Tongue (tissue), 2 donors: ENCODE measurements around the gene ATL2. TPM values are rescaled to one million over a fixed set of nuclear protein-coding genes. Genes with fewer than 3 reads are reported as not detected.
A peak's percentile ranks its signal among the peaks of the same experiment; 100 is the strongest.
"Not testable (repeated sequence)": the region's sequence is repeated elsewhere in the genome, so short reads cannot be mapped to it uniquely, and the experiment has no call there.

ENCODE experiments used
- DNase-seq: peaks from one replicate; pipeline ENCODE4 v3.0.0-alpha.2; 2015
- total RNA-seq: library from RNA; depleted of rRNA; stranded (reverse); fragments of >200 nt; gene quantifications from one replicate; pipeline ENCODE4 v1.2.3, GENCODE V29; 2014

The ATL2 gene
- total RNA-seq = 183 TPM

DNA sequence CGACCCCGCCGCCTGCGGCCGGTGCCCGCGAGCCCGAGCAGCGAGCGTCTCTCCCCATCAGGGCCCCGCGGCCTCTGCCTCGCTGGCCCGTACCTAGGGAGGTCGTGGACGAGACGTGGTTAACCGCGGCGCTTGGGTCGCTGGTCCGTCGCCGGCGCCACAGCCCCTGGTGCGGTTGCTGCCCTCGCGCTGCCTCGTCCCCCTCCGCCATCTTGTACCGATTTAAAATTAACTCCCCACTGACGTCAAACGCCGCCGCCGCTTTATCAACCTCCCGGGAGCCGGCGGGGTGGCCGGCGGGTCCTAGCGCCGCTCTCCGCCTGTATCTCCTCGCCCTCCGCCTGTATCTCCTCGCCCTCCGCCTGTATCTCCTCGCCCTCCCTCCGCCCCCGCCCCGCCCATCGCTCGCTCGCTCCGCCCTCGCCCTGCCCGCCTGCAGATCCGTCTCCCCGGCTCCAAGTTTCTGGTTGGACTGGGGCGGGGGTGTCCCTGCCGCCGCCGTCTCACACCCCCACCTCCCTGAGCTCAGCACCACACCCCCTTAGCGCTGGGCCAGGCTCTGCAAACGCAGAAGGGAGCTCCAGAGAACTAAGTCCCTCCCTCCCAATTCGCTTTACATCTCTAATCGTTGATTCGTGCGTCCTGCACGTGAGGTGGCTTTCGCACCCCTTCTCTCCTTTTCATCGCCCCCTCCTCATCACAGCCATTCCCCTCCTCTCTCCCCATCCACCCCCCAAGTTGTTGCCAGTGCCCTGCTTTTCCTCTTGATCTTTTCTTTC is at the start of gene ATL2:
Gene ATL2 (minus strand): TSS at position 224 of the 779 bp plus-strand sequence. CDS start 13 bp downstream, at position 211.
- peak; percentile 98 for DNase-seq

DNA sequence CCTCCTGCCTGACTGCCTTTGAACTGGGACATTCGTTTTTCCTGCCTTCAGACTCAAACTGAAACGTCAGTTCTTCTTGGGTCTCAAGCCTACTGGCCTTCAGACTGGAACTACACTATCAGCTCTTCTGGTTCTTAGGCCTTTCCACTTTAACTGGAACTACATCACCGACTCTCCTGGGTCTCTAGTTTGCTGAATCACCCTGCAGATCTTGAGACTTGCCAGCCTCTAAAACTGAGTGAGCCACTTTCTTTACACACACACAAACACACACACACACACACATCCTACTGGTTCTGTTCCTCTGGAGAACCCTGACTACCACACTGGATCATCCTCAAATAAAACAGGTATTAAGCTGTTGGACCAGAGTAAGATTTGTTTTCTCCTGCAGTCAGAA is 46.7 kb upstream of the ATL2 start:
- DNase-seq = no peak

DNA sequence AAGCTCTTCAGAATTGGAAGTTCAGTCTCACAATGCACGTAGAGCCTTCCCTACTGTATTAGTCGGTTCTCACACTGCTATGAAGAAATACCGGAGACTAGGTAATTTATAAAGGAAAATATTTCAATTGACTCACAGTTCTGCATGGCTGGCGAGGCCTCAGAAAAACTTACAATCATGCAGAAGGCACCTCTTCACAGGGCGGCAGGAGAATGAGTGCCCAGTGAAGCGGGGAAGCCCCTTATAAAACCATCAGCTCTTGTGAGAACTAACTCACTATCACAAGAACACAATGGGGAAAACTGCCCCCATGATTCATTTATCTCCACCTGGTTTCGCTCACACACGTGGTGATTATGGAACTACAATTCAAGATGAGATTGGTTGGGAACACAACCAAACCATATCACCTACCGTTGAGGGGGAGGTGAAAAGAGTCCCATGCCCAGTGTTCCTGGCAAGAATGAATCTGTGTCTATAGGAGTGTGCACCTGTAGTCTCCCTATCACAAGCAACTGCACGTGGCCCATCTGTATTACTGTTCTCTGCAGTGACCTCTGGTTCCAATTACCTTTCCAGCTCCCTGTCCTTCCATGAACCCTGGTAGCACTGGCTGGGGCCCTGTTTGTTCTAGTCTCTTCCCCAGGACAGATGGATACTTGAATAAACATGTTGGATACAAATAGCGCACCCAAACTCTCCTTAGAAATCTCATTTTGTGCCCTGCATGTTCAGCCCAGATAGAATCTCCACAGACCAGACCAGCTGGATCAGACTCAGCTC is 44.4 kb upstream of the ATL2 start:
- no peak for DNase-seq

DNA sequence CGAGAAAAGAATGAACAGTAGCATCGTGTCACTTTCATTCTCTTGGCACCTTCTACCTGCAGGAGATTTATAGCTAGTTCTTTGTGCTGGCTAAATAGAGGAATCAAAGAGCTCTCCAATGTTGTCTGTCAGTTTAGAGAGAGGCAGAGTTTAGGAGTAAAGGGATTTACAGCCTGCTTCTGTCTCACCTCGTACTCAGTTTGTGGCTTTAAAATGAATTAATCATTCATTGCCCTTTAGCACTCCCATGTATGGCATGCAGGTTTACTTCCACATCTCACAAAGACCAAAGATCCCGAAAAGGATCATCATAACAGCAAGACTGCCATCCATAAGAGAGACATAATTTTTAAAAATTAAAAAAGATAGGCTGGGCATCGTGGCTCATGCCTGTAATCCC is 42.4 kb upstream of the ATL2 start:
- DNase-seq = no peak

DNA sequence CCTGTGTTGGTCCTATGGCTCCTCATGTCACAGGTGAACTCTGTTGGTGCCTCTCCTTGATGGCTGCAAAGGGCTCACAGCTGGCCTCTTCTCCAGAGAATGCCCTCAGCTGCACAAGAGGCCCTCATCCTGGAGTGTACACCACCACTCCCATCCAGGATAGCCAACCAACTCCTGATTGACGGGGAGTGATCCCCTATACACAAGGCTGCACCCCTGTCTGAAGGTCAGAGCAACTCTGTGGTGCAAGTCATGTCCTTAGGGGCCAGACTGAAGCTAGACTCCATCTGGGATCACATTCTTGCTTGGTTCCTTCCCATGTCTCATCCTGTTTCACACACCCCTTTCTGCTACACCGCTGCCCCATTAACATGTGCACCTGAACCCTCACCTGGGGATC is 41.7 kb upstream of the ATL2 start:
- DNase-seq = no peak

DNA sequence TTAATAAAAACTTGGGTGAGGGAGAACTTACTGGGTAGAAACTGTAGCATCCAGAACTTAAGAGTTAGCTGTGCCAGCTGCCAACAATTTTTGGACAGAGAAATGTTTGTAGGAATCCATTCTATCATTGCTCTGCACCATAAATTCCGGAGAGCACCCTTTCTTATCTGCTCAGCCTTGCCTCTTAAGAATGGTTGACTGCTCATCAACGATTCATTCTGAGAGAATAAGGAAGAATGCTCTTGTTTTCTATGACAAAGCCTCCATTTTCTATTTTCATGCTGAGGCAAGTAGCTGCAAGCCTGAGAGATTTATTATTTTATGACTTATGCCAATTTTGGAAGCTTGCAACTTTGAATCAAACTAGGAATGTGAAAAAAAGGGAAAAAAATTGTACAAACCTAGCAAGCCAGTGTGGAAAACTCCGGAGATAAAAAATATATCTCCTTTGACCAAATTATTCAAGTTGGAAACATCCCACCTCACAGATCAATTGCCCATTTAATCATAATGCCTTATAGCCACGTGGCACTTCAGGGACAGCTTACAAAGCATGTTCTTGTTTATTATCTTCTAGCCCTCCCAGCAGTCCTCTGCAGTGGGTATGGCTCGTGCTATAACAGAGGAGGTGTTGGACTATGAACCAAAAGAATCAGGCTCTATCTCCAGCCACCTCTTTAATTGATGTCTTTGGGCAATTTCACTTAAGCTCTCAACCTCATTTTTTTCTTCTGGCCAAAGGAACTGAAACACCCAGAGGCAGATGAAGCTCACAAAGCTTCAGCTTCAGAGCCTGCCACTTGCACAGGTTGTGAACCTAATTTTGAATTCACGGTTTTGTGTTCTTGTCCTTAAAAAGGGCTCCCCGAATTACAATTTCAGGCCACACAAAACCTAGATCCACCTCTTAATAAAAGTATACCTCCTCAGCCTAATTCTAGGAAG is 40.9 kb upstream of the ATL2 start:
- DNase-seq = no peak

DNA sequence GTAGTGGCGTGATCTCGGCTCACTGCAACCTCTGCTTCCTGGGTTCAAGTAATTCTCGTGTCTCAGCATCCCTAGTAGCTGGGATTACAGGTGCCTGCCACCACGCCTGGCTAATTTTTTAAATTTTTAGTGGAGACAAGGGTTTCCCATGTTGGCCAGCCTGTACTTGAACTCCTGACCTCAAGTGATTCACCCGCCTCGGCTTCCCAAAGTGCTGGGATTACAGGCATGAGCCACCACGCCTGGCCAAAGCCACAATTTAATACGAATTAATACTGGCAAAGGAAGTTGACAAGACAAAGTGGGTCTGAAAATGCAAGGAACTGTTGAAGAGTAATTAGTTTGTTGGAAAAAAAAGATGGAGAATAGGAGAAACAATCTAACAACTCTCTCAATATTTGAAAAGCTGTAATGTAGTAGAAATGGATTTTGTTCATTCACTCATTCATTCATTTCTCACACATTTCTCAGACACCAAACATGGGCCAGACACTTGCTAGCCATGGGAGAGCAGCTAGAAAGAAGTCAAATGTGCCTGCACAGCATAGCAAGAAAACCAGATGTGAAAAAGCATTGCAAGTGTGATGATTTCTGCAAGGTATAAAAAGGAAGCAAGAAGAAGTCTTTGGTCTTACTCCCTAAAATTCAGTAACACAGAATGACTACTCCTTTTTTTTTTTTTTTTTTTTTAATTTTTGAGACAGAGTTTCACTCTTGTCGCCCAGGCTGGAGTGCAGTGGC is 39.4 kb upstream of the ATL2 start:
- no peak for DNase-seq

DNA sequence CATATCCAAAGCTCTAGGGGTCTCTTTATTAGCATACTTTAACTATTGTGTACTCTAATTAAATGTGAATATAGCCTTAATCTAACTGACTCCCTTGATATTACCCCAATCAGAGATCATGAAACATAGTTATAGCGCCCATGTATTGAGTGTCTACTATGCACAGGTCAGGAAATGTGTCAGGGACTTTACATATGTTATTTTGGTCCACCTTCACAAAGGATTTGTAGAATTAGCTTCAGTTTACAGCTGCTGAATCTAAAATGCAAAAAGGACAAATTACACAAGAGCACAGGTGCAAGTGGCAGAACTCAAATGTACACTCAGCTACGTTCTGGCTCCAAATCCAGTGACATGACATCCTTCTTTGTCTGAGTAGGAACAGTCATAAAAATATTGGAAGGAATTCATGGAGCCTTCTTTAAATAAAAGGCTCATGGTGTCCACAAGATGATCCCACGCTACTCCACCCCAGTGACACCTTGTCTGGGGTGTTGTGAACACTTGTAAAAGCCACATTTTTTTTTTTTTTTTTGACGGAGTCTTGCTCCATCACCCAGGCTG is 38.7 kb upstream of the ATL2 start:
- DNase-seq = no peak

DNA sequence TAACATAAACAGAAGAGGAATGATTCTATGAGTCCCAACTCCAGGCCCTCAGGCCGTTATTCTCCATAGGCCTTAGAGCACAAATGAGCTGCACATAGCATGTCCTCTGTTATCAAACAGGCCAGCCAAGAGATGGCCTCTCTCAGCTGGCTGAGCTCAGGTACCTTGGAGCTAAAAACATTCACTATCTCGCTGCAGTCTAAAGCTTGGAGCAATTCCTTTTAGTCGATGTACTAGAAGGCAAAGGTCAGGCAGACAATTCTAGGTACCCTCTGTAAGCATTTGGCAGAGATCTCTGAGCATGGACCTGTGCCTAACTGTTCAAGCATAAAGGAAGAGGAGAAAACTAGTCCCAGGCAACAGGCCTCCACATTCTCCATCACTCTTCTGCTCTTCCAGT is 38.0 kb upstream of the ATL2 start:
- no peak for DNase-seq

DNA sequence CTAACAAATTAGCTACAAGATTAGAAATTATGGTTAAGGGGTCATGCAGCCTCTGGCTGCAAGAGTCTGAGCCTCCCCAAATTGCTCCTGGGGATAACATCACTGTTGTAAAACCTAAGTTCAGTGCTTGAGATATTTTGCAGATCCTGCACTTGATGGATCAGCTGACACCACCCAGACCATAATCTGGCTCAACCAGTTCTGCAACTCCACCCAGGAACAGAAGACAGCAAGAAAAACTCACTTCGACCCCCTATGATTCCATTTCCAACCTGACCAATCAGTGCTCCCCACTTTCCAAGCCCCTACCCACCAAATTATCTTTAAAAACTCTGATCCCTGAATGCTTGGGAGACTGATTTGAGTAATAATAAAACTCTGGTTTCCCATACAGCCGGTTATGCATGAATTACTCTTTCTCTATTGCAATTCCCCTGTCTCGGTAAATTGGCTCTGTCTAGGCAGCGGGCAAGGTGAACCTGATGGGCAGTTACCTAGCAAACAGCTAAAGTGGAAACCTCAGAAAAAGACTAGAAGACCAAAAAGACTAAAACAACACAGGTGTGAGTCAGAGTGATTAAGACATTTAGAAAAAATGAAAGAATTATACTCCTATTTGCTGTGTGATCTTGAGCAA is 35.3 kb upstream of the ATL2 start:
- not testable (repeated sequence) for DNase-seq

DNA sequence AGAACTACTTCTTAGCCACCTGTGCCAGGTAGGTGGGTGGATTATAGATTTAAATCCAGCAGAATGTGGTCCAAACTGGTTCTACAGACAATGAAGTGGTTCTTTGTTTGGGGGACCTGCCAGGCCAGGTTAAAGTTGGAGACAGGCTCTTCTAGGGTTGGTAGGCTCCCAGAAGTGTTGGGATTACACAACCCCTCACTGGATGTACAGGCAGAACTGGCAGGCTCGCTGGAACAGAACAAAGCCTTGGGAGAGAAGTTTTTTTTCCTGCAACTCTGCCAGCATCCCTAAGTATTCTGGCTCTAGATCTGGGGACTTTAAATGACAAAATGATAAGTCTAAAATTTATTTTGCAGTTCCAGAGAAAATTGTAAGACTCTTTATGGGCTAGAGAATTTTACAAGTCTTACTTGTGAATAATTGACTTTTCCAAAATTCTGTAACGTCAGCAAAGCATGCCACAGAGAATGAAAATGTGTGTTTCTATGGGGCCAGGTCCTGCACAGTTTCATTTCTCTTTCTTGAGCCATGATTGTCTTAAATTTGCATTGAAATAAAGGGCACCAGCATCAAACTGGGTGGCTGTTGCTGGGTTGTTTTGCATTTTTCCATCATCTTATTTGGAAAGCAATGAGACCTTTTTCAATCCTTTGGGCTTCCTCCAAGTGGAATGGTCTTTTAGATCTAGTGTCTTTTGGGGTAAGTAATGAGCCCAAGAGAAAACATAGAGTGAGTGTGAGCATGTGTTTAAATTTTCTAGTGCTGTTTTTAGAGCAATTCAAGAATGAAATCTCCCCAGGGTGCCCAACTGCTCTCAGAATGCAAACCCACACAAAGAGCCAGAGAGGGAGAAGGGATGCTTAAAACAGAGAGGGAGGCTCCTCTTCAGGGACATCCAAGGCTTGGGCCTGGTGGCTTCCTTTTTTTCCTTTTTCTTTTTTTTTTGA is 32.4 kb upstream of the ATL2 start:
- DNase-seq = no peak

DNA sequence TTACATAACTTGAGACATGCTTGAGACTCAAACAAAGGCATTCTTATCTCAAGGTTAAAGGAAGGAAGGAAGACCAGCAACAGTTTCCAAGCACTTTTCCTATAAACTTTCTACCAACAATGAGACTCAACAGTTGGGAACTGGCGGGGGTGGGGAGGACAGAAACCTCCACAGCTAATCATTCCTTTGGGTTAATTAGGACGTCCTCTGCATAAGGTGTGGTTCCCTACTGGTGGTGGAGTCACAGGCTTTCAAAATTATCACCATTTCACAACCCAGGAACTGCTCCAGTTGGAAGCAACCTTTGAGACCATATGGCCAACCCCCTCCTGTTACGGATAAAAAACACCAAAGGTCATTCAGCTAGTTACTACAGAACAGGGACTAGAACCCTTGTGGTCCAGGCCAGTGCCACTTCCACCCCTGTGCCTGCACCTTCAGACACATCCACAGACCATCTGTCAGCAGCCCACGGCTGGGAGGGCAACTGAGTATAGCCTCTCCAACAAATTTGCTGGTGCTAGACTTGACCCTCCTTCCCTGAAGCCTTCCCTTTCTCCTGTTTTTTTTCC is 30.1 kb upstream of the ATL2 start:
- DNase-seq = no peak

DNA sequence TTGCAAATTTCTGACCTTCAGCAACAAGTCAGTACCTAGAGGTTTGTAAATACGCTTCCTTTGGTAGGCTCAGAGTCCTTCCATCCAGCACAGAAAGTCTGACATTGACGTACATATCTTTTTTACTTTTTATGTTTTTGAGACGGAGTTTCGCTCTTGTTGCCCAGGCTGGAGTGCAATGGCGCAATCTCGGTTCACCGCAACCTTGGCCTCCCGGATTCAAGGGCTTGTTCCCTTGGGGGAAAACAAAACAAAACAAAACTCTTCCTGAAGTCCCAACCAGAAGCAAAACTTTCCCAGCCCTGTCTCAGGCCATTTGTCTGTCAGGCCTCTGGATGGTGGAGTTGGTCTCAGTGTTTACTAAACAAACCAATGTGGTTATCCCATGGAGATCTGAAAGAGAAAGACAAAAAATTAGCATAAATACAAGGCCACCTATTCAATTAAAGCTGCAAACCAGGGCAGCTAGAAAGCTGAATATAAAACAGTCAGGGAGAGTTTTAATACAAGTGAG is 29.6 kb upstream of the ATL2 start:
- no peak for DNase-seq

DNA sequence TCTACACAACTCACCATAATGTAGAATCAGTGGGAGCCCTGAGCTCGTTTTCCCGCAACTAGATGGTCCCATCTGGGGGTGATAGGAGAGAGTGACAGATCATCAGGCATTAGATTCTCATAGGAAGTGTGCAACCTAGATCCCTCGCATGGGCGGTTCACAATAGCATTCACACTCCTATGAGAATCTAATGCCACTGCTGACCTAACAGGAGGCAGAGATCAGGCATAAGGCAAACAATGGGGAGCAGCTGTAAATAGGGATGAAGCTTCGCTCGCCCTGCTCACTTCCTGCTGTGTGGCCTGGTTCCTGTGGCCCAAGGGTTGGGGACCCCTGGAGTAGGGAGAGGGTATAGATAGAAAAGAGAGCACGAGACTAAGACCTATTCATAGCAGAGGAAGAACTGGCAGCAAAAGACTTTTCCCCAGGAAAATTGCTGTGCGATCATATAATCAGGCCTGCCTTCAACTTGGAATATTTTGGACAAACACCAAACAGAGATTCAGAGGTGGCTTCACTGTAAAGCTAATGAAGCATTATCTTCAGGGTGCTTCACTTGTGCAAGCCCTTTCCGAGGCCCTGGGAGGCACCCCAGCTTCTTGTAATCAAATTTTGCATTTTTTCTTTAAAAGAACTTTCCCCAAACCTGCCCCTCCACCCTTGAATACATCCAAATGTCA is 29.0 kb upstream of the ATL2 start:
- no peak for DNase-seq

DNA sequence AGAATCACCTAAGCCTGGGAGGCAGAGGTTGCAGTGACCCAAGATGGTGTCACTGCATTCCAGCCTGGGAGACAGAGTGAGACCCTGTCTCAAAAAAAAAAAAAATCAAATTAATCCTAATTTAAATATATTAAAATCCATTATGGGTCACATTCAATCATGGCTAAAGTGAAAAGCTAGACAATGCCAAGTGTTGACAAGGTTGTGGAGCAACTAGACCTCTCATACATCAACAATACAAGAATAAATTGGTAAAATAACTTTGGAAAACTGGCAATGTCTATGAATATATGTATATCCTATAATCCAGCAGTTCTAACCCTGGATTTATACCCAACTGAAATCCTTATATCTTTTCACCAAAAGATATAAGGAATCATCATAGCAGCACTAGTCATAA is 23.4 kb upstream of the ATL2 start:
- DNase-seq = no peak

DNA sequence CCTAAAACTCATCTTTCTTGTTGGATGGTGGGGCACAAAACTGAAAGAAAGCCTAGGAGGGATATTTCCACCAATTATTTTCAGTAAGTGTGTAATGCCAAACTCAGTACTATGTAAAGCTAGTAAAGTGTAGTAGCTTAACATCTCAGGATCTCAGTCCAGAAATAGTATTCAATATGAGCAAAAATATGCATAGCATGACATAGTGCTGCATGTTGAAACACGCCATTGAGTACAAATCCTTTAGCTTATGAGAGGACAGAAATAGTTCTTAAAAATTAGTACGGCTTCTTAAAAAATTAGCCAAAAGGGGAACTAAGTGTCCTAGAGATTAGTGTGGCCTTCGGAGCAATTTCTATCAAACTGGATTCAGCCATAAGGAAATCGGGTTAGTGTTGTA is 21.7 kb upstream of the ATL2 start:
- peak; percentile 47 for DNase-seq

DNA sequence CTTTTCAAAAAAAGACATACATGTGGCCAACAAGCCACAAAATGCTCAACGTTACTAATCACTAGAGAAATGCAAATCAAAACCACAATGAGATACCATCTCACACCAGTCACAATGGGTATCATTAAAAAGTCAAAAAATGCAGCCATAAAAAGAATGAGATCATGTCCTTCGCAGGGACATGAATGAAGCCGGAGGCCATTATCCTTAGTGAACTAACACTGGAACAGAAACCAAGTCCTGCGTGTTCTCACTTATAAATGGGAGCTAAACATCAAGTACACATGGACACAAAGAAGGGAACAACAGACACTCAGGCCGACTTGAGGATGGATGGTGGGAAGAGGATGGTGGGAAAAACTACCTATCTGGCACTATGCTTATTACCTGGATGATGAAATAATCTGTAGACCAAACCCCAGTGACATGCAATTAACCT is 17.8 kb upstream of the ATL2 start:
- no peak for DNase-seq

DNA sequence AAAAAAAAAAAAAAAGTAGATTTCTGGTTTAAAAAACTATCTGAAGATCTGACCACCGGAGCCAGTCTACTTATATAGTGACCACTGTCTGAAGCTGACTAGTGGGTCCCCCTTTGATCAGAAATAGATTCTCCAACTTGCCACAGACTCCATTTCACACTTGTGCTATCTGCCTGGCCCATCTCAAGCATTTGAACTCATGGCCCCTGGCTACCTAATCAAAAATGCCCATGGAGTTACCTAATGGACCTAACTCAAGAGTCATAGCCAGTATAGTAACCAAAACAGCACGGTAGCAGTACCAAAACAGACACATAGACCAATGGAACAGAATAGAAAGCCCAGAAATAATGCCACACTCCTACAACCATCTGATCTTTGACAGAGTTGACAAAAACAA is 17.0 kb upstream of the ATL2 start:
- no peak for DNase-seq

DNA sequence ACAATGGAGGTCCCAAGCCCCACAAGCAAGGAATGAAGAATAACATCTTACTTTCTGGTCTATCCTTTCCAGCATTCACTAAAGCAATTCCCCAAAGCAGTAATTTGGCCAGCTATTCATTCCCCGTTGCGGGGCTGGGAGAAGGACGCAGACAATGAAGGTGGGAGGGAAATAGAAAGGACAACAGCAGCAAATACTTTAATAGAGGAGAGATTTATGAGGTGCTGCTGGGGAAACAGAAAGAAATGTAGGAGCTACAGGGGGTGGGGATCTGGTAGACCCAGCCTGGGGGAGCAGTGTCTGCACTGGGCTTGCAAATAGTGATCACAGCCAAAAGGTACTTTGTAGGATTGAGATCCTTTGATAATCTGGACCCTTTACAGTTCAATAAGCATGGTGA is 13.9 kb upstream of the ATL2 start:
- no peak for DNase-seq
